DMS53 (cell line): Measurements from ENCODE around the gene FAM9C.
"Not testable (repeated sequence)": the region's sequence is repeated elsewhere in the genome, so short reads cannot be mapped to it uniquely, and the experiment has no call there.

Source experiments
- DNase-seq: peaks from one replicate; lab custom pipeline; 2025; lab: John Stamatoyannopoulos, UW

The FAM9C gene

DNA sequence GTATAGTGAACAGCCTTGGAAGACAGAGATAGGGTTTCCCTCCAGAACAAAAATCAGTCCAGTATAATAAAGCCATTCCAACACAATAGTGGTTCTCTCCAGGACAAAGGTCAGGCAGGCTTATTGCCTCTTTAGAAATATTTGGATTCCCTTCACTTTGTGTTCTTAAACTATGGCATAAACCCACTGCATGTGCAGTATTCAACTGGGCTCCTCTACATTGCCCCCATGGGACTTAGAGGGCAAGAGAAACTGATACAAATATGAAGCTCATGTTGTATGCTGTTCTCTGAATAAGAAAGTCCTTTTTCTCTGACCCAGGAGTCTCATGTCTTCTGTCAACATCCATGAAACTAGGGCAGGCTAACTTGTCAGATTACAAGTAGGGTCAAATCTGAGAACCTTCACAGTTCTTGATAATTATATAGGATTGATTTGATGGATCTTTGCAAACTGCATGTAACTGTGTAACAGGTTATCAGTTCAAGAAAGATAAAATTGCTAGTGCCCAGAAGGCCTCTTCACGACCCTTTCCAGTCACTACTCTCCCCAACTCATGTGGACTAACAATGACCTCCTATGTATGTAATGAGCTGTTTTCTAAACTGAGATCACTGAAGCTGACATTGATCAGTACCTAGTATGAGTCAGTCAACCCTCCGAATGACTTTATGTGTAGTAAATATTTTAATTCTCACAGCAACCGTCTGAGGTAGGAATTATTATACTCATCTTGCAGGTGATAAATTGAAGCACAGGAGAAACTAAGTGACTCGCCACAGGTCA is 31.9 kb upstream of the FAM9C start:
- no peak for DNase-seq

GRCh38 chrX:13074297-13075262 is 30.2 kb upstream of the FAM9C start:
- no peak for DNase-seq

- DNase-seq, result no peak
Measured at GRCh38 chrX:13069771-13070416, 25.5 kb upstream of the FAM9C start.

GRCh38 chrX:13068651-13069050 is 24.2 kb upstream of the FAM9C start:
- no peak for DNase-seq

- DNase-seq, result no peak
Measured at GRCh38 chrX:13067773-13068172, 23.4 kb upstream of the FAM9C start.

GRCh38 chrX:13066391-13066790 is 22.0 kb upstream of the FAM9C start:
- no peak for DNase-seq

DNA sequence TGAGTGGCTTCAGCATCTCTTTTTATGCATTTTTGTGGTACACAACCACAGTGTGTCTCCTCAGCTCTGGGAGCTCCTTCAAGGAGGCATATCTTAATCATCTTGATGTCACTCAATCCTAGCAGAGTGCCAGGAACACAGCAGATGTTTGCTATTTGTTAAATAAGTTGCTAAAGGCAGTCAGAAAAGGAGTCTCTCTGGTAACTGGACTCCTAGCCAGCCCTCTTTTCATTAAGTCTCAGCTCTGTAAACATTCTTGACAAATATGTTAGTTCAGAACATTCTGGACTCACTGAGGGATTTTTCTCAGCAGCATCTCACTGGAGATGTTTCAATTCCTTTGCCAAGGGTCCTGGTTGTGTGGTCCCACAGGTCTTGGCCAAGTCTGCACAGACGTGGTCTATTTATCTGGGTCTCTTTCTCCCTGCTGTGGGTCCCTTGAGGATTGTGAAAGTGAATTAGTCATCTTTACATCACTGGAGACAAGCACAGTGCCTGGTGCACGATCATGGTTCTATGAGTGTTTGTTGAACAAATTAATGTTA is 20.3 kb upstream of the FAM9C start:
- no peak for DNase-seq

DNA sequence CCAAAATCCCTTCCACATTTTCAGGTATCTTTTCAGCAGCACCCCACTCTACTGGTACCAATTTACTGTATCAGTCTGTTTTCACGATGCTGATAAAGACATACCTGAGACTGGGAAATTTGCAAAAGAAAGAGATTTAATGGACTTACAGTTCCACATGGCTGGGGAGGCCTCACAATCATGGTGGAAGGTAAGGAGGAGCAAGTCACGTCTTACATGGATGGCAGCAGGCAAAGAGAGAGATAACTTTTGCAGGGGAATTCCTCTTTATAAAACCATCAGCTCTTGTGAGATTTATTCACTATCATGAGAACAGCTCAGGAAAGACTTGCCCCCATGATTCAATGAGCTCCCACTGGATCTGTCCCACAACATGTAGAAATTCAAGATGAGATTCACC is 18.7 kb upstream of the FAM9C start:
- DNase-seq, result not testable (repeated sequence)

GRCh38 chrX:13062331-13062730 is 17.9 kb upstream of the FAM9C start:
- not testable (repeated sequence) for DNase-seq

DNA sequence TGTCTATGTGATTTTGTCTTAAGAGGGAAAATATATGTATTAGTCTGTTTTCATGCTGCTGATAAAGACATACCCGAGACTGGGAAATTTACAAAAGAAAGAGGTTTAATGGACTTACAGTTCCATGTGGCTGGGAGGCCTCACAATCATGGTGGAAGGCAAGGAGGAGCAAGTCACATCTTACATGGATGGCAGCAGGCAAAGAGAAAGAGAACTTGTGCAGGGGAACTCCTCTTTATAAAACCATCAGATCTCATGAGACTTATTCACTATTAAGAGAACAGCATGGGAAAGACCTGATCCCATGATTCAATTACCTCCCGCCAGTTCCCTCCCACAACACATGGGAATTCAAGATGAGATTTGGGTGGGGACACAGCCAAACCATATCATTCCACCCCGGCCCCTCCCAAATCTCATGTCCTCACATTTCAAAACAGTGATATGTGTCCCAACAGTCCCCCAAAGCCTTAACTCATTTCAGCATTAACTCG is 16.8 kb upstream of the FAM9C start:
- not testable (repeated sequence) for DNase-seq

GRCh38 chrX:13059637-13060499 is 15.4 kb upstream of the FAM9C start:
- no peak for DNase-seq

DNA sequence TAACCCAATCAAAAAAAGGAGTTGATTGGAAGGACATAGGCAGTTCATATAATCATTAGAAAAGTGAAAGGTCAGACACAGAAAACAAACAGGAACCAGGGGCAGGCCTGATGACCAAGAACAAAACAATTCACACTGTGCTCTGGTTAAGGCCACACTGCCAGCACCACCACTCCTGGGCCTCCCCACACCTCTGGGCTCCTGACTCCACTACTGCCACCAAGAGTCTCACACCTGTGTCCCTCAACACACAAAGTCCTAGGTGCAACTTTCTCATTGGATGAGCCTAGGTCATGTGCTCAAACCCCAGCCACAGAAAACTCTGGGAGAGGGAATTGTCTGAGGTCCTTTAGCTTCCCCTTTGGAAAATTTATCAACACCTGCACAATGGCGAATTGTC is 11.1 kb upstream of the FAM9C start:
- no peak for DNase-seq

GRCh38 chrX:13053171-13053570 is 8.8 kb upstream of the FAM9C start:
- DNase-seq, result no peak

- peak; percentile 1 for DNase-seq
Measured at GRCh38 chrX:13051529-13052172, 7.2 kb upstream of the FAM9C start.

DNA sequence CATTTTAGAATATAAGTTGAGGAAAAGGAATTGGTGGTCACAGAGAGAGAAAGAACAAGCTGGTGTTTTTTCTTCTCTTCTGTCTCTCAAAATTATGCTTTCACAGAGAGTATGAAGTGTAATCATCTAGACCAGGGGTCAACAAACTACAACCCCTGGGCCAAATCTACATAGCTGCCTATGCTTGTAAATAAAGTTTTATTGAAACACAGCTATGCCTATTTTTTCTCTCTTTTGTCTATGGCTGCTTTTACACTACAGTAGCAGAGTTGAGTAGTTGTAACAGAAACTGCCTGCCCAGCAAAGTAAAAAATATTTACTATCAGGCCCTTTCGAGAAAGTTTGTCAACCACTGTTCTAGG is 6.7 kb upstream of the FAM9C start:
- DNase-seq, result no peak

DNA sequence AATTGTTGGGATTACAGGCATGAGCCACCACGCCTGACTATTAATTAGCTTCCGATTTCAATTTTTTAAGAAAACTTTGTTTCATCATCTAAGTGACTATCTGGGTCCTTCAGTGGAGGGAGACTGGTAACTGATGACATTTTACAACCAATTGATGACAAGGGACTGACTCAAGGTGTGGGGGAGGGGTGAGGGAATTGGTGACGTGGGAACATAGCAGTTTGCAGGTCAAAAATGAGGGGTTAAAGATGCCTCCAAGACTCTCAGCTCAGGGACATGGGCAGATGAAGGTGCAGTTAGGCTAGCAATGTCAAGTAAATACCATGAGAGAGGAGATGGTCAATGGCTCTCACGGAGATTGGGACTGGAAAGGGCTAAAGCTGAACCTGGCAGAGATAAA is 5.7 kb upstream of the FAM9C start:
- no peak for DNase-seq

DNA sequence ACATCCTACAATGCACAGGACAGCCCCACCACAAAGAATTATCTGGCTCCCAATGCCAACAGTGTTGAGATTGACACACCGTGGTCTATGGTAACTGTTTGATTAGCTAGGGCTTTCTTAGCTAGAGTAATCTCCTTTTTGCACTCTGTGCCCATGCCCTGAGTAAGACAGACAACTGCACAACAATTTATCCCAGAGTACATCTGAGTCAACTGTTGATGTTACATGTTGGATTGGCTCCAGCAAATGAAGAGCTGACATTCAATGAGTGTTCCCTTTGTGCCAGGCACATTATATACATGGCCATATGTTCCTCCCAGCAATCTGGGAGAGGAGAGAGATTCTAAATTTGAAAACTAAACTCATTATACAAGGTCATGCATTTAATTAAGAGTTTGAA is 3.9 kb upstream of the FAM9C start:
- no peak for DNase-seq

DNA sequence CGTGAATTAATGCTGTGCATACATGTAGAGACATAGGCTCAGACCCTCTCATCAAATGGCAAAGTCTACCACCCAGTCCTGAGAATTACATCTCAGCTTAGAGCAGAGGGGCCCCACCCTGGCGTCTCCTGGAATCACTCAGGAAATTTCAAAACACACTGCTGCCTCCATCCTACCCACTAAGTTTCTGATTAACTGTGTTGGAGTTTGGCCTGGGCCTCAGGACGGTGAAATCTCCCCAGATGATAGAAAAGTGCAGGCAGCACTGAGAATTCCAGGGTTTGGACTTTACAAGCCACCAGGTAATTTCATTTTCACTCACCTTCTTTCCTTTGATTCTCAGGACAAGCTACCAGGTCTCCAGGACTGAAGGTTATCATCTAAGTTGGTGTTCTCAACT is 3.3 kb upstream of the FAM9C start:
- DNase-seq, result no peak

DNA sequence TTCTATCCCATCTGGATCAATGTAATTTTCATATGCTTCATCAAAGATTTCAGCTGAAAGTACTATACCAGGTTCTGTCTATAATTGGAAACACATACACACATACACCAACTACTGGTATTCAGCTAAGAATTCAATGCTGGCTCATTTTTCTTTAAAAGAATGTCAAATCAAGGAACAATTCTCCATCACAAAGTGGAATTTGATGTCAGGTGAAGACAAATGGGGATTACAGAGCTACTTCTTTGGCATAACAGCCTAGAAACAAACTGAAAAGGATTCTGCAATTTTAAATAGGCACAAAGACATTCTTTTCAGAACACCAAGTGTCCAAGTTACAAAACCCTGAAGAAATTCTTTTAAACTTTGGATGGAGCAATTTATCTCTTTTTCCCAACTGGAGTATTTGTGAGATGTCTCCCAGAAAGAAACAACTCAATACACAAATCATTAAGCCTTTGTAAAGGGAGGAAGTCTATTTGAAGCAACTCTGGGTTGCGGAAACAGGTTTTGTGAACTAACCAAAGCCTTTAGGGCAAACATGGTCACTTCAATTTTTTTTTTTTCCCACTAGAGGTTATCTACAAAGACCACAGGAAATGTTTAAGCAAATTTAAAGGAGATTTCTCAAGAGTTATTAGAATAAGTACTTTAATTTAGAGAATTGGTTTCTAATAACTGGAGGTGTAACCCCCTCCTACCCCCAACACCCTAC is 1.9 kb upstream of the FAM9C start:
- no peak for DNase-seq

DNA sequence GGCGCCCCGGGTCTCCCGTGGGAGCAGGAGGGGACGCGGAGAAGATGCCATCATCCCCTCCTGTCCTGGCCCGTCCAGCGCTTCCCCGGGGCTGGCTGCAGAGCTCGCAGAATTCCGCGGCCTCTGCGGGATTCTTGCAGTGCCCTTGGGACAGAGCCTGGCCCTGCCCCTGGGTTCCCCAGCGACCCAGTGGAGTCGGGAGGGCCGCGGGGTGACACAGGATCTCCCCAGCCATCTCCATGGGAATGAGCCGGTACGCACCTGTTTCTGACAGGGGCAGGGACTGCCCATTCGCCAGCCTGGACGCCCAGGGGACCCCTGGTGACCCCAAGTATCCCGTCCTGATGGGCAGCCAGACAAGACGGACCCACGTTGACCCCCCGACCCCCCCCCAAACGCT is 482 bp downstream of the FAM9C start:
- no peak for DNase-seq
